ENCODE data around the gene STAB1.
"Not testable (repeated sequence)": the region's sequence is repeated elsewhere in the genome, so short reads cannot be mapped to it uniquely, and the experiment has no call there.

The STAB1 gene

DNA sequence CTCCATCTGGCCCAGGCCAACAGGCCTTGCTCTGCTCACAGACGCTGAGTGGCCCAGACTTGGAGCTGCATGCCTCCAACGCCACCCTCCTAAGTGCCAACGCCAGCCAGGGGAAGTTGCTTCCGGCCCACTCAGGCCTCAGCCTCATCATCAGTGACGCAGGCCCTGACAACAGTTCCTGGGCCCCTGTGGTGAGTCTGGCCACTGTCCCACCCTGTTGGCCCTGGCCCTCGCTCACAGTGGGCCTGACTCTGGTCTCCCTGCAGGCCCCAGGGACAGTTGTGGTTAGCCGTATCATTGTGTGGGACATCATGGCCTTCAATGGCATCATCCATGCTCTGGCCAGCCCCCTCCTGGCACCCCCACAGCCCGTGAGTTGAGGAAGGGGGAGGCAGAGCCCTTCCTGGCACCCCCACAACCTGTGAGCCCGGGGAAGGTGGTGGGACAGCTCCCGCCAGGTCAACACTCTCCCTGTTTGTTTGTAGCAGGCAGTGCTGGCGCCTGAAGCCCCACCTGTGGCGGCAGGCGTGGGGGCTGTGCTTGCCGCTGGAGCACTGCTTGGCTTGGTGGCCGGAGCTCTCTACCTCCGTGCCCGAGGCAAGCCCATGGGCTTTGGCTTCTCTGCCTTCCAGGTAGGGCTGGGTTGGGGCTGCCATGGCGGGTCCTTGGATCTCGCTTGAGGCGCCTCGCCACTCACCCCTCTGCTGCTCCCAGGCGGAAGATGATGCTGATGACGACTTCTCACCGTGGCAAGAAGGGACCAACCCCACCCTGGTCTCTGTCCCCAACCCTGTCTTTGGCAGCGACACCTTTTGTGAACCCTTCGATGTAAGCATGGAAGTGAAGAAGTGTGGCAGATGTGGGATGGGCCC is 28.5 kb downstream of the STAB1 start:
- H3K4me3 ChIP-seq (ENCODE audit: low read length) = no peak overlapping the region
- no peaks in the 10 kb centered on the region for H3K9me3 ChIP-seq (ENCODE audit: insufficient read depth, low read depth, low read length)
- no peak overlapping the region for H3K27ac ChIP-seq (ENCODE audit: low read depth, low read length)
- H3K9ac ChIP-seq (ENCODE audit: low read depth, low read length) = no peak overlapping the region
- no peaks in the 10 kb centered on the region for H3K4me1 ChIP-seq (ENCODE audit: insufficient read depth, low read length)
- 96% methylated on average over 26 of the region's 26 CpGs for WGBS
- H3K27me3 ChIP-seq (ENCODE audit: insufficient read depth, low read length) = no peaks in the 10 kb centered on the region
- peaks cover 50% of the 10 kb centered on the region for H3K36me3 ChIP-seq (ENCODE audit: insufficient read depth, low read length)

- Histone ChIP-seq H3K27me3 (ENCODE audit: insufficient read depth, low read length) (no peaks in the 10 kb centered on the region), H3K9ac (ENCODE audit: low read depth, low read length) (no peak overlapping the region), H3K27ac (ENCODE audit: low read depth, low read length) (no peak overlapping the region), H3K9me3 (ENCODE audit: insufficient read depth, low read depth, low read length) (no peaks in the 10 kb centered on the region), H3K4me1 (ENCODE audit: insufficient read depth, low read length) (no peaks in the 10 kb centered on the region), H3K4me3 (ENCODE audit: low read length) (no peak overlapping the region), H3K36me3 (ENCODE audit: insufficient read depth, low read length) (peaks cover 57% of the 10 kb centered on the region)
- 97% methylated on average over 18 of the region's 18 CpGs for WGBS
Observed at GRCh38 chr3:52524258-52524751, 29.2 kb downstream of the STAB1 start.

- H3K9me3 ChIP-seq (ENCODE audit: insufficient read depth, low read depth, low read length) = no peaks in the 10 kb centered on the region
- no peak overlapping the region for H3K4me3 ChIP-seq (ENCODE audit: low read length)
- WGBS = 94% methylated on average over 34 of the region's 34 CpGs
- peaks cover 59% of the 10 kb centered on the region for H3K36me3 ChIP-seq (ENCODE audit: insufficient read depth, low read length)
- H3K9ac ChIP-seq (ENCODE audit: low read depth, low read length) = no peak overlapping the region
- no peak overlapping the region for H3K27ac ChIP-seq (ENCODE audit: low read depth, low read length)
- no peaks in the 10 kb centered on the region for H3K27me3 ChIP-seq (ENCODE audit: insufficient read depth, low read length)
- H3K4me1 ChIP-seq (ENCODE audit: insufficient read depth, low read length) = no peaks in the 10 kb centered on the region
Observed at GRCh38 chr3:52524752-52525679, 29.9 kb downstream of the STAB1 start.

DNA sequence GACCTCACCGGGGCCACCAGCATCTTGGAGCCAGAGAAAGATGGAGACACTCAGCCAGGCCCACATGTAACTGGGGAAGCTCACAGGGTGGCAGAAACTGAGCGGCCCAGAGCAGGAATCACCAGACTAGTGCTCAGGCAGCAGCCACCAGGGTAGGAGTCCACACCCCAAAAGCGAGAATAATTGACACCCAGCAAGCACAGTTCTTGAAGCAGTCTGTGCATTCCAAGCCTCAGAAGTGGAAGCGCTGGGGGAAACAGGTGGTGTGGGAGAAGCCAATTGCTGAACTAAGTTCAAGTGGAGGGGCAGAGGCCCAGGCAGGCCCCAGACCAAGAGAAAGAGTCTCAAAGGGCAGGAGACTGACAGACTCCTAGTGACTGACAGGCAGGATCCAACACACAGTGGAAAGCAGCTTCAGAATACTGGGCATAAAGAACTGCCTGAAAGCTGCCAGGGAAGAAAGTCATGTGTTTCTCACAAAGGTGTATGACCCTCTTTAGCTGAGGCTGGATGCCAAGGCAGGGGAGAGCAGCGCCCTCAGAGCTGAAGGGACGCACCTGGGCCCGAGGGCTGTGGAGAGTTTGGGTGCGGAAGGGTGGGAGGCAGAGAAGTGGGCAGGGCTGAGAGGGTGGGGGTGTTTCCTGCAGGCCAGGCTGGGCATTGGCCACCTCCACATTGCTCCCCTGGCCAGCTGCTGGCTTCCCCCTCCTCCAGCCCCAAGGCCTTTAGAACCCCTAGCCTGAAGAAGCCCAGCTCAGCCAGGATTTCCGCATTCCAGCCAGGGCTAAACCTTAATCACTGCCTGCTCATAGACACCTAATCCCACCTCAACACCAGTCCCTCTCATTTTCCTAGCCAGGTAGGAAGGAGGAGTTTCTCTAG is 30.8 kb downstream of the STAB1 start:
- Histone ChIP-seq H3K9me3 (ENCODE audit: insufficient read depth, low read depth, low read length) (no peaks in the 10 kb centered on the region), H3K27ac (ENCODE audit: low read depth, low read length) (no peak overlapping the region), H3K9ac (ENCODE audit: low read depth, low read length) (no peak overlapping the region), H3K36me3 (ENCODE audit: insufficient read depth, low read length) (peaks cover 68% of the 10 kb centered on the region), H3K4me3 (ENCODE audit: low read length) (no peak overlapping the region), H3K27me3 (ENCODE audit: insufficient read depth, low read length) (no peaks in the 10 kb centered on the region), H3K4me1 (ENCODE audit: insufficient read depth, low read length) (no peaks in the 10 kb centered on the region)
- WGBS = 92% methylated on average over 9 of the region's 9 CpGs

- H3K9me3 ChIP-seq (ENCODE audit: insufficient read depth, low read depth, low read length); H3K27ac ChIP-seq (ENCODE audit: low read depth, low read length); H3K27me3 ChIP-seq (ENCODE audit: insufficient read depth, low read length); H3K4me3 ChIP-seq (ENCODE audit: low read length); H3K4me1 ChIP-seq (ENCODE audit: insufficient read depth, low read length); H3K9ac ChIP-seq (ENCODE audit: low read depth, low read length): not testable (repeated sequence)
- 96% methylated on average over 5 of the region's 5 CpGs for WGBS
- peaks cover 69% of the 10 kb centered on the region for H3K36me3 ChIP-seq (ENCODE audit: insufficient read depth, low read length)
Observed at GRCh38 chr3:52526671-52527038, 31.5 kb downstream of the STAB1 start.

- Histone ChIP-seq H3K36me3 (ENCODE audit: insufficient read depth, low read length) (peaks cover 69% of the 10 kb centered on the region), H3K9ac (ENCODE audit: low read depth, low read length) (no peak overlapping the region), H3K4me1 (ENCODE audit: insufficient read depth, low read length) (peaks cover 5% of the 10 kb centered on the region; the same call in 1 of the 2 replicates), H3K27ac (ENCODE audit: low read depth, low read length) (no peak overlapping the region), H3K4me3 (ENCODE audit: low read length) (no peak overlapping the region), H3K9me3 (ENCODE audit: insufficient read depth, low read depth, low read length) (no peaks in the 10 kb centered on the region), H3K27me3 (ENCODE audit: insufficient read depth, low read length) (no peaks in the 10 kb centered on the region)
- 94% methylated on average over 14 of the region's 14 CpGs for WGBS
Observed at GRCh38 chr3:52527039-52527731, 32.0 kb downstream of the STAB1 start.

DNA sequence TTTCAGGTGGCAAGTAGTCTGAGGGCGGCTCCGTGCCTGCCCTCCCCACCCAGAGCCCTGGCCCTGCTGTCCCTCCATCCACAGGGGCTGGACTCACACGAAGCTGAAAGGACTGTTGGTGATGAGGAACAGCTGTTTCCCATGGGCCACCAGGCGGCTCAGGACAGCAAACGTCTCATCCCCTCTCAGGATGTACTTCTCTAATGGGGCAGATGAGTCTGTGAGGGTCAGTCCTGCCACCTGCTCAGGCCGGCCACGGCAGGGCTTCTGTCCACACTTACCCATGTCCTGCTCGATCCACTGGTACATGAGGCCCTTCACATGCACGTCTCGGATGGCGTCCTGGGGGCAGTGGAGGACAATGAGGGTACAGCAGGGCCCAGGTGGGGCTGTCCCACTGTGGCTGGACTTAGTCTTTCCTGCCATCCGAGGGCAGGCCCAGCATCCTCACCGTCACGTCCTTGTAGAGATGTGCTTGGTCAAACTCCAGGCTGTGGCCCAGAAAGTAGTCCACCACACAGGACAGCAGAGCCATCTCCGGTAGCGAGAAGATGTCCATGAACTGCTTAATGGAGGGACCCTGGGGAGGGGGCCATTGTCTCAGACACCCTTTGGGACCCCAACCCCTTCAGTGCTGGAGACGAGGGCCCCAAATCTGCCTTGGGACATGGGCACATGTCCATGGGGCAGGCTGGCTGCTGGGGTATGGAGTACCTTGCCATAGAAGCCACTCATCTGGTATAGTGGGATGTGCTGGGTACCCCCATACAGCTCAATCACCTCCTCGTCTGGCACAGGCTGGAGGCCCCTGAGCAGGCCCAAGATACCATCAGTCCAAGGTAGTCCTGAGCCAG is 32.8 kb downstream of the STAB1 start:
- no peak overlapping the region for H3K9ac ChIP-seq (ENCODE audit: low read depth, low read length)
- H3K4me3 ChIP-seq (ENCODE audit: low read length) = no peak overlapping the region
- H3K4me1 ChIP-seq (ENCODE audit: insufficient read depth, low read length) = peaks cover 10% of the 10 kb centered on the region; the same call in 1 of the 2 replicates
- H3K9me3 ChIP-seq (ENCODE audit: insufficient read depth, low read depth, low read length) = no peaks in the 10 kb centered on the region
- H3K27me3 ChIP-seq (ENCODE audit: insufficient read depth, low read length) = no peaks in the 10 kb centered on the region
- H3K36me3 ChIP-seq (ENCODE audit: insufficient read depth, low read length) = peaks cover 69% of the 10 kb centered on the region
- no peak overlapping the region for H3K27ac ChIP-seq (ENCODE audit: low read depth, low read length)
- WGBS = 92% methylated on average over 18 of the region's 18 CpGs

DNA sequence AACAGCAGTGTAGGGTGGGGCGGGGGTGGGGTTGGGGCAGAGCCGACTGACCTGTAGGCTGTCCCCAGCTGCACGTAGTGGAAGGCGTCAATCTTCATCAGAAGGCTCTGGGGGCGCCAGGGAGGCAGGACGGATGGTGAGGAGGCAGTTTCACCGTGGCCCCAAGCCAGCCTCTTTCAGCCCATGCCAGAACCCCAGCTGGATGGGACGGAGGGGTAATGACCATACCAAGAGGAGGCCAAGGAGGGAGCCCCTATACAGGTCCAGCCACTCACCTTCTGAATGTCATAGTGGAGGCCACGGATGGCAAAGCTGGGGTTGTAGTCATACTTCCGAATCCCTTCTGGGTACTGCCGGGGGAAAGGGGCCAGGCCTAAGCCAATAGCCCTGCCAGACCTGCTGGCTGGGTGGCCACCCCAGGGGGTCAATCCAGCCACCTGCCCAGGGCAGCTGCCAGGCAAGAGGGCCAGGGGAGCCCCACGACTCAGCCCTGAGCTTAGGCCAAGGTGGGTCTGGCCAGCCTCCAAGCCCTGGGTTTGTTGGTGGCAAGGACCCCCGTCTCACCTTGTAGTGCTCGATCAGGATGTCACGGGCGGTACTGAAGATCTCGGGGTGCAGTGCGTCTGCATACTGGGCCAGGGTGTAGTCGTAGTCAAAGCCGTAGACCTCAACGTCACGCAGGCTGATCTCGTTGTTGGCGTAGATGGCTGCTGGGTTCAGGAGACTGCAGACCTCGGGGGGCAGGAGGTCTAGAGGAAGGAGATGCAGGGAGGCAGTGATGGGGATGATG is 33.6 kb downstream of the STAB1 start:
- Histone ChIP-seq H3K27me3 (ENCODE audit: insufficient read depth, low read length) (no peaks in the 10 kb centered on the region), H3K4me1 (ENCODE audit: insufficient read depth, low read length) (peaks cover 10% of the 10 kb centered on the region; the same call in 1 of the 2 replicates), H3K36me3 (ENCODE audit: insufficient read depth, low read length) (peaks cover 66% of the 10 kb centered on the region), H3K9ac (ENCODE audit: low read depth, low read length) (no peak overlapping the region), H3K4me3 (ENCODE audit: low read length) (no peak overlapping the region), H3K9me3 (ENCODE audit: insufficient read depth, low read depth, low read length) (no peaks in the 10 kb centered on the region), H3K27ac (ENCODE audit: low read depth, low read length) (no peak overlapping the region)
- WGBS = 94% methylated on average over 25 of the region's 25 CpGs
